HEK293 (cell line): ENCODE measurements around the gene BCAR1.

Source experiments
- CTCF ChIA-PET: fragments of 350-600 bp; formaldehyde crosslinking; extraction: SDS; loops from one replicate; lab custom pipeline; 2021; ENCODE audit warnings: antibody characterized with exemption; lab: Yijun Ruan, JAX
- POLR2A ChIA-PET: fragments of 300-600 bp; formaldehyde crosslinking; extraction: SDS; loops from one replicate; lab custom pipeline; 2020; ENCODE audit warnings: antibody characterized with exemption, inconsistent platforms; lab: Yijun Ruan, JAX
- H3K27ac ChIP-seq: fragments of 200-500 bp; sonication (Bioruptor generic); 2 replicates; pipeline ENCODE4 v1.5.1; 2014; ENCODE audit warnings: low read depth, low read length, control low read depth, inconsistent platforms; ENCODE audit errors: extremely low read depth
- H3K36me3 ChIP-seq, 2 experiments: fragments of 200-500 bp in 1 of 2; sonication (Bioruptor generic) in 1 of 2; 1 replicate in 1 of 2; 2 replicates in 1 of 2; pipeline ENCODE4 v1.5.1; 2014 to 2017; ENCODE audit warnings: inconsistent platforms in 2 of 2, low read length in 2 of 2; ENCODE audit not compliant: control insufficient read depth in 2 of 2, insufficient read depth in 1 of 2
- H3K4me1 ChIP-seq: fragments of 200-500 bp; sonication (Bioruptor generic); 2 replicates; pipeline ENCODE4 v1.5.1; 2014; ENCODE audit warnings: mild to moderate bottlenecking, low read length, inconsistent platforms; ENCODE audit not compliant: control insufficient read depth, insufficient read depth
- H3K4me3 ChIP-seq: 2 replicates; pipeline ENCODE4 v1.5.1; 2011; ENCODE audit warnings: low read depth, mild to moderate bottlenecking, control low read depth, low read length, moderate library complexity
- H3K9me3 ChIP-seq: fragments of 200-500 bp; sonication (Bioruptor generic); 2 replicates; pipeline ENCODE4 v1.5.1; 2014; ENCODE audit warnings: low read depth, low read length, inconsistent platforms; ENCODE audit not compliant: control insufficient read depth, insufficient read depth
- GLIS2 ChIP-seq: fragments of 450-650 bp; formaldehyde crosslinking; IDR thresholded peaks from 2 replicates; pipeline ENCODE4 v1.5.1; 2016; ENCODE audit warnings: missing biosample characterization, missing genetic modification characterization
- MEIS1 ChIP-seq: sonication (generic); formaldehyde crosslinking; IDR thresholded peaks from 2 replicates; pipeline ENCODE4 v1.8.1; 2022; ENCODE audit warnings: missing genetic modification reagents, mild to moderate bottlenecking, borderline replicate concordance
- OVOL3 ChIP-seq: fragments of 450-650 bp; formaldehyde crosslinking; IDR thresholded peaks from 2 replicates; pipeline ENCODE4 v1.5.1; 2016; ENCODE audit warnings: missing biosample characterization, missing genetic modification characterization
- SCRT1 ChIP-seq: fragments of 450-650 bp; formaldehyde crosslinking; IDR thresholded peaks from 2 replicates; pipeline ENCODE4 v1.5.1; 2016; ENCODE audit warnings: missing biosample characterization, missing genetic modification characterization, borderline replicate concordance
- WT1 ChIP-seq: fragments of 450-650 bp; formaldehyde crosslinking; IDR thresholded peaks from 2 replicates; pipeline ENCODE4 v1.5.1; 2016; ENCODE audit warnings: missing biosample characterization, missing genetic modification characterization
- YY1 ChIP-seq: fragments of 450-650 bp; formaldehyde crosslinking; IDR thresholded peaks from 2 replicates; pipeline ENCODE4 v1.5.1; 2018; ENCODE audit warnings: missing biosample characterization, missing genetic modification characterization
- YY2 ChIP-seq: fragments of 450-650 bp; formaldehyde crosslinking; IDR thresholded peaks from 2 replicates; pipeline ENCODE4 v1.5.1; 2016; ENCODE audit warnings: missing biosample characterization, missing genetic modification characterization
- ZNF16 ChIP-seq: fragments of 450-650 bp; formaldehyde crosslinking; IDR thresholded peaks from 2 replicates; pipeline ENCODE4 v1.5.1; 2016; ENCODE audit warnings: low read depth, missing biosample characterization, missing genetic modification characterization
- ZNF292 ChIP-seq: fragments of 450-650 bp; formaldehyde crosslinking; IDR thresholded peaks from 2 replicates; pipeline ENCODE4 v1.5.1; 2016; ENCODE audit warnings: low read depth, missing biosample characterization, missing genetic modification characterization, borderline replicate concordance
- ZNF350 ChIP-seq: fragments of 450-650 bp; formaldehyde crosslinking; IDR thresholded peaks from 2 replicates; pipeline ENCODE4 v1.5.0; 2017; ENCODE audit warnings: missing biosample characterization, mild to moderate bottlenecking, missing genetic modification characterization
- ZNF449 ChIP-seq: fragments of 450-650 bp; formaldehyde crosslinking; IDR thresholded peaks from 2 replicates; pipeline ENCODE4 v1.5.1; 2017; ENCODE audit warnings: missing biosample characterization, mild to moderate bottlenecking, missing genetic modification characterization, moderate library complexity
- ZNF514 ChIP-seq: fragments of 450-650 bp; formaldehyde crosslinking; IDR thresholded peaks from 2 replicates; pipeline ENCODE4 v1.5.1; 2016; ENCODE audit warnings: missing biosample characterization, missing genetic modification characterization
- ZNF596 ChIP-seq: fragments of 450-650 bp; IDR thresholded peaks from 2 replicates; pipeline ENCODE4 v1.5.0; 2018; ENCODE audit warnings: missing biosample characterization, mild to moderate bottlenecking, missing genetic modification characterization, moderate library complexity
- ZNF621 ChIP-seq: fragments of 450-650 bp; formaldehyde crosslinking; IDR thresholded peaks from 2 replicates; pipeline ENCODE4 v1.5.1; 2017; ENCODE audit warnings: missing biosample characterization, missing genetic modification characterization
- ZNF623 ChIP-seq: fragments of 450-650 bp; formaldehyde crosslinking; IDR thresholded peaks from 2 replicates; pipeline ENCODE4 v1.5.1; 2016; ENCODE audit warnings: missing biosample characterization, missing genetic modification characterization
- ZNF626 ChIP-seq: fragments of 450-650 bp; sonication (Bioruptor Pico); formaldehyde crosslinking; IDR thresholded peaks from 2 replicates; pipeline ENCODE4 v1.5.1; 2018; ENCODE audit warnings: missing biosample characterization, missing genetic modification characterization, inconsistent platforms
- ZNF658 ChIP-seq: fragments of 450-650 bp; formaldehyde crosslinking; IDR thresholded peaks from 2 replicates; pipeline ENCODE4; 2016; ENCODE audit warnings: missing biosample characterization, missing genetic modification characterization
- ZNF701 ChIP-seq: fragments of 450-650 bp; formaldehyde crosslinking; IDR thresholded peaks from 2 replicates; pipeline ENCODE4 v1.5.1; 2016; ENCODE audit warnings: missing biosample characterization, missing genetic modification characterization
- ZNF707 ChIP-seq: fragments of 450-650 bp; formaldehyde crosslinking; IDR thresholded peaks from 2 replicates; pipeline ENCODE4 v1.5.1; 2016; ENCODE audit warnings: missing biosample characterization, missing genetic modification characterization
- ZSCAN16 ChIP-seq: fragments of 450-650 bp; formaldehyde crosslinking; IDR thresholded peaks from 2 replicates; pipeline ENCODE4 v1.5.1; 2016; ENCODE audit warnings: missing biosample characterization, missing genetic modification characterization
- ZSCAN23 ChIP-seq: fragments of 450-650 bp; formaldehyde crosslinking; IDR thresholded peaks from 2 replicates; pipeline ENCODE4 v1.5.1; 2016; ENCODE audit warnings: missing biosample characterization, missing genetic modification characterization
- TF ChIP-seq, protein P1 (sequence below): fragments of 450-650 bp; formaldehyde crosslinking; IDR thresholded peaks from 2 replicates; pipeline ENCODE4 v1.5.1; 2016; ENCODE audit warnings: missing biosample characterization, missing genetic modification characterization
- TF ChIP-seq, protein P2 (sequence below): fragments of 450-650 bp; formaldehyde crosslinking; IDR thresholded peaks from 2 replicates; pipeline ENCODE4 v1.5.1; 2016; ENCODE audit warnings: missing biosample characterization, missing genetic modification characterization
- TF ChIP-seq, protein P3 (sequence below): fragments of 450-650 bp; formaldehyde crosslinking; IDR thresholded peaks from 2 replicates; pipeline ENCODE4 v1.5.1; 2016; ENCODE audit warnings: missing biosample characterization, missing genetic modification characterization

BCAR1 gene

GRCh38 chr16:75208861-75209505, 42.4 kb downstream of the BCAR1 start:
- POLR2A ChIA-PET, result interaction anchor here (0.6 kb wide), 1 partner anchor 20 kb away, joined by 3 read pairs; no protein-coding TSS in a partner anchor
- no peaks in the 10 kb centered on the region for H3K36me3 ChIP-seq
- CTCF ChIA-PET, result interaction anchor here (3.2 kb wide), 1 partner anchor 10 kb away, joined by 11 read pairs; no protein-coding TSS in a partner anchor

DNA sequence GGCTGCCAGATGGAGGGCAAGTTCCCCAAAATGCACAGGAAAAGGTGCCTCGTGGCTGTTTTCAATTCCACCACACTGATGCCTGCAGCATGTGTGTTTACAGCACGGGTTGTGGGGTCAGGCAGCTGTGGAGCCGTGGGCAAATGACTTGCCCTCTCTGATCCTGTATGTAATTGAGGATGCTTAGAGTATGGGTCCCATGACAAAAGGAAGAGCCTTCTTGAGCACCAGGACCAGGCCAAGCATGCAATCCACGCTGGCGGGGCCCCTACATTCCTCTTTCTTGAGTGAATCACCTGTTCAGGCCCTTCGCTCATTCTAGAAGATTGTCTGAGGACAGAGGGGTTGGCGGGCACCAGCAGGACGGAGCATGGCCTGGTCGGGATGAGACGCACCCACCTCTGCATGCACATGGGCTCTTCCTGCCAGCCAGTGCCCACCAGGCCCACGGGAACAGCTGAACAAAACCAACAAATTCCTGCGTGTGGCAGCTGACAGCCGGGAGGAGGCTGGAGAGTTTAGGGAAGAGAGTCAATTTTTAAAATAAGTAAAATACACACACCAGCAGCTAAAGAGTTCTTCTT, 43.1 kb downstream of the BCAR1 start:
- TF ChIP-seq ZNF514 (no peak), SCRT1 (tag by site-specific recombination) (no peak), ZNF707 (tag by site-specific recombination) (no peak), ZNF292 (tag by site-specific recombination) (no peak), OVOL3 (tag by site-specific recombination) (no peak), GLIS2 (tag by site-specific recombination) (no peak), MEIS1 (no peak), YY1 (tag by site-specific recombination) (no peak), ZNF350 (tag by site-specific recombination) (no peak), ZNF626 (tag by site-specific recombination) (no peak), ZNF623 (no peak), ZNF658 (tag by site-specific recombination) (no peak)
- TF ChIP-seq, protein P1, sequence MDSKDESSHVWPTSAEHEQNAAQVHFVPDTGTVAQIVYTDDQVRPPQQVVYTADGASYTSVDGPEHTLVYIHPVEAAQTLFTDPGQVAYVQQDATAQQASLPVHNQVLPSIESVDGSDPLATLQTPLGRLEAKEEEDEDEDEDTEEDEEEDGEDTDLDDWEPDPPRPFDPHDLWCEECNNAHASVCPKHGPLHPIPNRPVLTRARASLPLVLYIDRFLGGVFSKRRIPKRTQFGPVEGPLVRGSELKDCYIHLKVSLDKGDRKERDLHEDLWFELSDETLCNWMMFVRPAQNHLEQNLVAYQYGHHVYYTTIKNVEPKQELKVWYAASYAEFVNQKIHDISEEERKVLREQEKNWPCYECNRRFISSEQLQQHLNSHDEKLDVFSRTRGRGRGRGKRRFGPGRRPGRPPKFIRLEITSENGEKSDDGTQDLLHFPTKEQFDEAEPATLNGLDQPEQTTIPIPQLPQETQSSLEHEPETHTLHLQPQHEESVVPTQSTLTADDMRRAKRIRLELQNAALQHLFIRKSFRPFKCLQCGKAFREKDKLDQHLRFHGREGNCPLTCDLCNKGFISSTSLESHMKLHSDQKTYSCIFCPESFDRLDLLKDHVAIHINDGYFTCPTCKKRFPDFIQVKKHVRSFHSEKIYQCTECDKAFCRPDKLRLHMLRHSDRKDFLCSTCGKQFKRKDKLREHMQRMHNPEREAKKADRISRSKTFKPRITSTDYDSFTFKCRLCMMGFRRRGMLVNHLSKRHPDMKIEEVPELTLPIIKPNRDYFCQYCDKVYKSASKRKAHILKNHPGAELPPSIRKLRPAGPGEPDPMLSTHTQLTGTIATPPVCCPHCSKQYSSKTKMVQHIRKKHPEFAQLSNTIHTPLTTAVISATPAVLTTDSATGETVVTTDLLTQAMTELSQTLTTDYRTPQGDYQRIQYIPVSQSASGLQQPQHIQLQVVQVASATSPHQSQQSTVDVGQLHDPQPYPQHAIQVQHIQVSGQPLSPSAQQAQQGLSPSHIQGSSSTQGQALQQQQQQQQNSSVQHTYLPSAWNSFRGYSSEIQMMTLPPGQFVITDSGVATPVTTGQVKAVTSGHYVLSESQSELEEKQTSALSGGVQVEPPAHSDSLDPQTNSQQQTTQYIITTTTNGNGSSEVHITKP (tag by site-specific recombination), result no peak
- TF ChIP-seq, protein P2, sequence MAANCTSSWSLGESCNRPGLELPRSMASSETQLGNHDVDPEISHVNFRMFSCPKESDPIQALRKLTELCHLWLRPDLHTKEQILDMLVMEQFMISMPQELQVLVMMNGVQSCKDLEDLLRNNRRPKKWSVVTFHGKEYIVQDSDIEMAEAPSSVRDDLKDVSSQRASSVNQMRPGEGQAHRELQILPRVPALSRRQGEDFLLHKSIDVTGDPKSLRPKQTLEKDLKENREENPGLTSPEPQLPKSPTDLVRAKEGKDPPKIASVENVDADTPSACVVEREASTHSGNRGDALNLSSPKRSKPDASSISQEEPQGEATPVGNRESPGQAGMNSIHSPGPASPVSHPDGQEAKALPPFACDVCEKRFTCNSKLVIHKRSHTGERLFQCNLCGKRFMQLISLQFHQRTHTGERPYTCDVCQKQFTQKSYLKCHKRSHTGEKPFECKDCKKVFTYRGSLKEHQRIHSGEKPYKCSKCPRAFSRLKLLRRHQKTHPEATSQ (tag by site-specific recombination), result no peak
- no peaks in the 10 kb centered on the region for H3K36me3 ChIP-seq
- no peaks in the 10 kb centered on the region for H3K9me3 ChIP-seq
- H3K27ac ChIP-seq, result no peak overlapping the region
- H3K4me3 ChIP-seq, result no peak overlapping the region
- ChIA-PET POLR2A (interaction anchor here (0.6 to 0.9 kb wide), 2 partner anchors 16 to 21 kb away, joined by 3 read pairs; no protein-coding TSS in a partner anchor), CTCF (interaction anchor here (3.2 kb wide), 1 partner anchor 9 kb away, joined by 11 read pairs; no protein-coding TSS in a partner anchor)
- H3K4me1 ChIP-seq, result no peaks in the 10 kb centered on the region

More at GRCh38 chr16:75208861-75209505, 42.4 kb downstream of the BCAR1 start:
- Histone ChIP-seq H3K4me3 (no peak overlapping the region), H3K27ac (no peak overlapping the region), H3K4me1 (no peaks in the 10 kb centered on the region), H3K9me3 (no peaks in the 10 kb centered on the region)
- no peak for TF ChIP-seq ZNF621

- Histone ChIP-seq H3K9me3 (no peaks in the 10 kb centered on the region), H3K4me3 (no peak overlapping the region), H3K4me1 (no peaks in the 10 kb centered on the region), H3K36me3 (no peaks in the 10 kb centered on the region), H3K27ac (no peak overlapping the region)
- ChIA-PET POLR2A (interaction anchor here (0.9 kb wide), 1 partner anchor 17 kb away, joined by 3 read pairs; no protein-coding TSS in a partner anchor), CTCF (no interaction called here)
- TF ChIP-seq, protein P3, sequence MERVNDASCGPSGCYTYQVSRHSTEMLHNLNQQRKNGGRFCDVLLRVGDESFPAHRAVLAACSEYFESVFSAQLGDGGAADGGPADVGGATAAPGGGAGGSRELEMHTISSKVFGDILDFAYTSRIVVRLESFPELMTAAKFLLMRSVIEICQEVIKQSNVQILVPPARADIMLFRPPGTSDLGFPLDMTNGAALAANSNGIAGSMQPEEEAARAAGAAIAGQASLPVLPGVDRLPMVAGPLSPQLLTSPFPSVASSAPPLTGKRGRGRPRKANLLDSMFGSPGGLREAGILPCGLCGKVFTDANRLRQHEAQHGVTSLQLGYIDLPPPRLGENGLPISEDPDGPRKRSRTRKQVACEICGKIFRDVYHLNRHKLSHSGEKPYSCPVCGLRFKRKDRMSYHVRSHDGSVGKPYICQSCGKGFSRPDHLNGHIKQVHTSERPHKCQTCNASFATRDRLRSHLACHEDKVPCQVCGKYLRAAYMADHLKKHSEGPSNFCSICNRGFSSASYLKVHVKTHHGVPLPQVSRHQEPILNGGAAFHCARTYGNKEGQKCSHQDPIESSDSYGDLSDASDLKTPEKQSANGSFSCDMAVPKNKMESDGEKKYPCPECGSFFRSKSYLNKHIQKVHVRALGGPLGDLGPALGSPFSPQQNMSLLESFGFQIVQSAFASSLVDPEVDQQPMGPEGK (tag by site-specific recombination), result no peak
- TF ChIP-seq ZSCAN23 (tag by site-specific recombination) (no peak), ZNF16 (tag by site-specific recombination) (no peak), WT1 (no peak), ZNF596 (tag by site-specific recombination) (no peak), ZNF701 (tag by site-specific recombination) (no peak), ZNF449 (tag by site-specific recombination) (no peak), YY2 (tag by site-specific recombination) (no peak), ZSCAN16 (tag by site-specific recombination) (no peak)
Measured at GRCh38 chr16:75207831-75208230, 43.6 kb downstream of the BCAR1 start.
